ENCODE measurements around the gene ATP5PD. TPM values are rescaled to one million over a fixed set of nuclear protein-coding genes. Genes with fewer than 3 reads are reported as not detected.

The ATP5PD gene
- total RNA-seq, 1 experiment from 2014 or later, result 186 TPM

DNA sequence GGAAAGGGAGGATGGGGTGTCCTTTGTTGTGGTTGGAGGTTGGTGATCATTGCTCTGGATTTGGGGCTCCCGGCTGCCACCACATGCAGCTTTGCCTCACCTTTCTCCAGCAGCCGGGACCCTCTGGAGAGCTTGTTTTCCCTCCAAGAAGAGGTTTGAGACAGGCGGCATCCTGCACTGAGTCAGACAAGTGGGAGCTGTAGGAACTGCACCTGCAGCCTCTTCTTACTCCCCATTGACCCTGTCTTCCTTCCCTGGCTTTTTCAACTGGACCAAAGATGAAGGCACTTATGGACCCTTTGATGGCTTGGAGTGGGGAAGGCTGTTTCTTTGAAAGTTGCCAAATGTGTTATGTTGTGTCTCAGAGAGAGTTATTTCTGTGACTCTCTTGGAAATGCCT lies 16.9 kb upstream of the ATP5PD start:
- Histone ChIP-seq H3K9me3 (ENCODE audit: low read length) (no peaks in the 10 kb centered on the region), H3K4me1 (ENCODE audit: low read length) (no peaks in the 10 kb centered on the region), H4K20me1 (ENCODE audit: insufficient read depth, low read depth, low read length) (no peaks in the 10 kb centered on the region), H3K4me3 (ENCODE audit: low read length) (no peak overlapping the region), H3K9ac (ENCODE audit: low read length) (no peak overlapping the region), H3K9me2 (replicated peaks; ENCODE audit: insufficient read depth, low read length) (no peaks in the 10 kb centered on the region), H3K4me2 (ENCODE audit: low read depth, low read length, poor library complexity, severe bottlenecking) (no peak overlapping the region), H2AFZ (ENCODE audit: low read length) (no peak overlapping the region), H3K27me3 (ENCODE audit: low read length) (no peaks in the 10 kb centered on the region), H3K36me3 (ENCODE audit: insufficient read depth, low read length) (no peaks in the 10 kb centered on the region; the same call in none of the 2 replicates), H3K79me2 (ENCODE audit: low read length) (no peaks in the 10 kb centered on the region), H3K27ac (ENCODE audit: low read length) (no peak overlapping the region)
- no peak for DNase-seq

DNA sequence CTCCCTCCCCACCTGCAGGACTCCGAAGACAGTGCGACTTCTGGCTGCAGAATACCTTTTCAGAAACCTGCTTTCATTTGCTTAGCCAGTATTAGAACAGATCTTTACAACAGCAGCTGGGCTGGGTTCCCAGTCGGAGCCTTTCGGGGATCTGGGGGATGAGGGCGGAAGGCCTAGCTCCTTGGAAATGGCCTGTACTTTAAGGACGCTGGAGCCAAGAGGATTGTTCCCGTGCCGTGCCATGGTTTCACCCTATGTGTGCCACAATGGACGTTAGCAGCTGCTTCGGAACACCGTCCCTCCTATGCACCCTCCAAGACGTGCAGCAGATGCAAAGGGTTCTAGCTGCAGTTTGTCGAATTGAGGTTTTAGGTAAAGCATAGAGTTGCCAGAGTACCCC lies 16.4 kb upstream of the ATP5PD start:
- no peak for DNase-seq
- H3K4me1 ChIP-seq (ENCODE audit: low read length), result no peaks in the 10 kb centered on the region
- no peaks in the 10 kb centered on the region for H3K79me2 ChIP-seq (ENCODE audit: low read length)
- no peaks in the 10 kb centered on the region for H3K9me2 ChIP-seq (replicated peaks; ENCODE audit: insufficient read depth, low read length)
- no peaks in the 10 kb centered on the region for H4K20me1 ChIP-seq (ENCODE audit: insufficient read depth, low read depth, low read length)
- no peak overlapping the region for H2AFZ ChIP-seq (ENCODE audit: low read length)
- H3K36me3 ChIP-seq (ENCODE audit: insufficient read depth, low read length), result no peaks in the 10 kb centered on the region; the same call in none of the 2 replicates
- no peak overlapping the region for H3K27ac ChIP-seq (ENCODE audit: low read length)
- H3K9ac ChIP-seq (ENCODE audit: low read length), result no peak overlapping the region
- no peak overlapping the region for H3K4me2 ChIP-seq (ENCODE audit: low read depth, low read length, poor library complexity, severe bottlenecking)
- H3K27me3 ChIP-seq (ENCODE audit: low read length), result no peaks in the 10 kb centered on the region
- H3K4me3 ChIP-seq (ENCODE audit: low read length), result no peak overlapping the region
- no peaks in the 10 kb centered on the region for H3K9me3 ChIP-seq (ENCODE audit: low read length)

DNA sequence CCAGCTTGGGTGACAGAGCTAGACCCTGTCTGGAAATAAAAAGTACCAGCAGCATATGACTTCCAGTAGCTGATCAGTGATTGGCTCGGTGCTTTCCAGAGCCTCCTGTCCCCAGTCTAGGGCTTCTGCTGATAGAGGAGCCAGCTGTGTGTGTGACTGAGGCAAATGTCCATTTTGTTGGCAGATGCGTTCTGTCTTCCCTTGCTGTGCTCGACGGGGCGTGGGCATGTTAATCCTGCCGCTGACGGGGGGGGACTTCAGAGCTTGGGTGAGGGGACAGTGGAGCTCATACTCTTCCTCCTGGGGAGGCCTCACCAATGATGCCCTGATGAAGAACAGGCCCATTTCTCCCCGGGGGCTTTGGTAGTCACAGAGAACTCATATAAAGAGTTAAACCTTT lies 14.8 kb upstream of the ATP5PD start:
- no peak overlapping the region for H3K4me2 ChIP-seq (ENCODE audit: low read depth, low read length, poor library complexity, severe bottlenecking)
- H4K20me1 ChIP-seq (ENCODE audit: insufficient read depth, low read depth, low read length), result no peaks in the 10 kb centered on the region
- H3K9me3 ChIP-seq (ENCODE audit: low read length), result no peaks in the 10 kb centered on the region
- peaks cover 4% of the 10 kb centered on the region for H3K36me3 ChIP-seq (ENCODE audit: insufficient read depth, low read length)
- no peak overlapping the region for H3K4me3 ChIP-seq (ENCODE audit: low read length)
- no peak overlapping the region for H3K9ac ChIP-seq (ENCODE audit: low read length)
- H3K9me2 ChIP-seq (replicated peaks; ENCODE audit: insufficient read depth, low read length), result no peaks in the 10 kb centered on the region
- no peak overlapping the region for H2AFZ ChIP-seq (ENCODE audit: low read length)
- no peaks in the 10 kb centered on the region for H3K4me1 ChIP-seq (ENCODE audit: low read length)
- no peak for DNase-seq
- H3K79me2 ChIP-seq (ENCODE audit: low read length), result no peaks in the 10 kb centered on the region
- H3K27ac ChIP-seq (ENCODE audit: low read length), result no peak overlapping the region
- no peaks in the 10 kb centered on the region for H3K27me3 ChIP-seq (ENCODE audit: low read length)

DNA sequence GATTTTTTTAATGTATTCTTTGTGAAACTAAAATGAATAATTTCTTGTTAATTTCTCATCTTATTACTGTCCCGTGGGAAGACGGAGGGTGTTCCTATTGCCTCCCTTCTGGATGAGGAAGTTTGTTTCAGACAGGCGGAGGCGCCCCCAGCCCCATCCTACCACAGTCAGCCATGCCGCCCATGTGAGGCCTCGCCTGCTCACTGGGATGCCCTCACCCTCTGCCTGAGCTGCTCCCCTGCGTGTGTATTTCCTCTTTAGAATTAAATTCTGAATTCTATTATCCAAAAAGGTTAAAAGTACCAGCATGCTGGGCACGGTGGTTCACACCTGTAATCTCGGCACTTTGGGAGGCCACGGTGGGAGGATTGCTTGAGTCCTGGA lies 14.3 kb upstream of the ATP5PD start:
- Histone ChIP-seq H3K4me2 (ENCODE audit: low read depth, low read length, poor library complexity, severe bottlenecking) (no peak overlapping the region), H3K27ac (ENCODE audit: low read length) (no peak overlapping the region), H3K9me2 (replicated peaks; ENCODE audit: insufficient read depth, low read length) (no peaks in the 10 kb centered on the region), H4K20me1 (ENCODE audit: insufficient read depth, low read depth, low read length) (no peaks in the 10 kb centered on the region), H3K27me3 (ENCODE audit: low read length) (no peaks in the 10 kb centered on the region), H3K4me3 (ENCODE audit: low read length) (no peak overlapping the region), H3K79me2 (ENCODE audit: low read length) (no peaks in the 10 kb centered on the region), H2AFZ (ENCODE audit: low read length) (no peak overlapping the region), H3K4me1 (ENCODE audit: low read length) (no peaks in the 10 kb centered on the region), H3K9me3 (ENCODE audit: low read length) (no peaks in the 10 kb centered on the region), H3K9ac (ENCODE audit: low read length) (no peak overlapping the region), H3K36me3 (ENCODE audit: insufficient read depth, low read length) (peaks cover 5% of the 10 kb centered on the region)
- no peak for DNase-seq

DNA sequence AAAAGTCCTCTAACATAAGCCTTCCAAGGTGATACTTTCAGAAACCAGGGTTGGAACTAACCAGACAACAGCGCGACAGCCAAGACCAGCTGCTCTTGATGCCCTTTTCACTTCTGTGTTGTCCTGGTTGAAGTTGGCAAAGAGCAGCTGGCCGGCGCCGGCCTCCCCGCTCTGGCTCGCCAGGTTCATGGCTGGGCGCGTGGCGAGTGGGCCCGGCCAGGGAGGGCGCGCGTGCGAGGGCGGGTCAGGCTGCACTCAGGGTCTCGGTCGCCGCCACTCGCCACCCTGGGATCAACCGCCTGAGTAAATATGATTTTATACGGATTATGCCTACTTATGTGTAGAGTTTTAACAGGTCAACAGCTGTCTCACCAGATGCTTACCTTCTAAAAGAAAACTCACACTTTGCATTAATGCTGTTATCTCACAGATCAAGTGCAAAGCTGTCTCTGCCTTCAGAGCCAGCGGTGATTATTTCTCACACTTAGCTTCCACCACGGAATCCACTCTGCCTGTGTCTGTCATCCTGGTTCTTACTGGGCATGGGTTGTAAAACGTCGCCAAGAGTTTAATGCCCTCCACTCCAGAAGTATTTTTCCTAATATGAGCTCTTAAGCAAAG lies 13.8 kb upstream of the ATP5PD start:
- no peak for DNase-seq
- H3K9ac ChIP-seq (ENCODE audit: low read length), result no peak overlapping the region
- no peaks in the 10 kb centered on the region for H4K20me1 ChIP-seq (ENCODE audit: insufficient read depth, low read depth, low read length)
- H3K4me3 ChIP-seq (ENCODE audit: low read length), result no peak overlapping the region
- H3K27ac ChIP-seq (ENCODE audit: low read length), result no peak overlapping the region
- H2AFZ ChIP-seq (ENCODE audit: low read length), result no peak overlapping the region
- no peaks in the 10 kb centered on the region for H3K27me3 ChIP-seq (ENCODE audit: low read length)
- H3K79me2 ChIP-seq (ENCODE audit: low read length), result no peaks in the 10 kb centered on the region
- H3K9me3 ChIP-seq (ENCODE audit: low read length), result no peaks in the 10 kb centered on the region
- H3K9me2 ChIP-seq (replicated peaks; ENCODE audit: insufficient read depth, low read length), result no peaks in the 10 kb centered on the region
- H3K4me2 ChIP-seq (ENCODE audit: low read depth, low read length, poor library complexity, severe bottlenecking), result no peak overlapping the region
- peaks cover 7% of the 10 kb centered on the region for H3K36me3 ChIP-seq (ENCODE audit: insufficient read depth, low read length)
- H3K4me1 ChIP-seq (ENCODE audit: low read length), result no peaks in the 10 kb centered on the region

DNA sequence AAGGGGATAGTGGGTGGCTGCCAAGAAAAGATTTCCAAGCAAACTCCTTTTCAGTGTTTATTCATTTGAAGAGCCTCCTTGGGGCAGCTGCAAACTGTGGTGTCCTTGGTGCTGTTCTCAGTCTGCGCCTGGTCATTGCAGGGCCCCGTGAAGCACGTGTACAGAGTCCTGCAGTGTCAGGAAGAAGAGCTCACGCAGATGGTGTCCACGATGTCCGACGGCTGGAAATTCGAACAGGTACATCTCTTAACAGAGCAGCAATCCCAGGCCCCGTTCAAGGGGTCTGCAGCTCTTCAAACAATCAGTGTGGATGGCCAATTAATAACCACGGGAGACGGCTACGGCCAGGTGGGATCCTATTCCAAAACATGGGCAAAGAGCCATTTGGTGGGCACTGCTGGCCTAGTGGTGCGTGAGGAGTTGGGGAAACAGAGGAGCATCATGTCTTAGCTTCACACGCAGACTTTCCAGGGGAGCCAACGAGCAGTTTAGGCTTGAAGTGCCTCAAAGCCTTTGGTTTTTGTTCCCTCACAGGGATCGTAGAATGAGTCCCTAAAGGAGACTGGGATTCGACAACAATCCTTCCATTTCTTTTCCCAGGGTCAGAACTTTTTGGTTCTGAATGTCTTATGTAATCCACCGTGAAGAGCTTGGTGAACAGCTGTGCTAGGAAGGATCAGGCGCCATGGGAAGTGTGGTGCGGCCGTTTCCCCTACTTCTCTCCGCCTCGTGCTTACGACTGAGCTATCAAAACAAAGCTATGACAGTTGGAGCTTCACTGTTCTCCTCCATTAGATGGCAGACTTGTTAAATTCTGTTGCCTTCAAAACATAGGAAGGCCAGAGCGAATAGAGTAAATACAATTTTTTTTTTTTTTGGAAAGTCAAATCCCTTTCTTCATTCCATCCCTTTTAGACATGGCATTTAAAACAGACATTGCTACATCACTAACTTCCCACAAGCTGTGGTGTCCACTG lies 12.9 kb upstream of the ATP5PD start:
- H2AFZ ChIP-seq (ENCODE audit: low read length), result no peak overlapping the region
- no peaks in the 10 kb centered on the region for H3K4me1 ChIP-seq (ENCODE audit: low read length)
- H3K4me2 ChIP-seq (ENCODE audit: low read depth, low read length, poor library complexity, severe bottlenecking), result no peak overlapping the region
- no peak overlapping the region for H3K27ac ChIP-seq (ENCODE audit: low read length)
- H3K4me3 ChIP-seq (ENCODE audit: low read length), result no peak overlapping the region
- no peak overlapping the region for H3K9ac ChIP-seq (ENCODE audit: low read length)
- no peaks in the 10 kb centered on the region for H3K9me2 ChIP-seq (replicated peaks; ENCODE audit: insufficient read depth, low read length)
- H3K9me3 ChIP-seq (ENCODE audit: low read length), result no peaks in the 10 kb centered on the region
- no peaks in the 10 kb centered on the region for H3K79me2 ChIP-seq (ENCODE audit: low read length)
- no peaks in the 10 kb centered on the region for H3K27me3 ChIP-seq (ENCODE audit: low read length)
- peaks cover 7% of the 10 kb centered on the region for H3K36me3 ChIP-seq (ENCODE audit: insufficient read depth, low read length)
- DNase-seq, result no peak
- H4K20me1 ChIP-seq (ENCODE audit: insufficient read depth, low read depth, low read length), result no peaks in the 10 kb centered on the region

DNA sequence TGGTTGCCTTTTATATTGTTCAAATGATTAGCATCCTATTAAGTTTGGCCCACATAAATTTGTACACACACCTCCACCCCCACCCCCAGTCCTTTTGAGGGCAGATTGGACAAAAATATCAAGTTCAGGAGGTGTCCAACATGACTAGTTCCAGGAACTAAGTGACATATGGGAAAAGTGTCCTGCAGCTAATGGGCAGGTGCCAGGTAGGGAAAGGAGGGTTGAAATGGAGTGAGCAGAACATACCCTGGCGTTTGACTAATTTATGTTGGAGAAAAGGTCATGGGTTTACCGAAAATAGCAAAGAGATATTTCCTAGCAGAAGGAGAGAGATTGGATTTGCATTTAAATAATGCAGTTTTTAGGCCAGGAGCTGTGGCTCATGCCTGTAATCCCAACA lies 5.2 kb upstream of the ATP5PD start:
- Histone ChIP-seq H3K27ac (ENCODE audit: low read length) (no peak overlapping the region), H3K9me3 (ENCODE audit: low read length) (no peaks in the 10 kb centered on the region), H3K9ac (ENCODE audit: low read length) (no peak overlapping the region), H3K4me1 (ENCODE audit: low read length) (peaks cover 15% of the 10 kb centered on the region), H3K9me2 (replicated peaks; ENCODE audit: insufficient read depth, low read length) (no peaks in the 10 kb centered on the region), H3K4me2 (ENCODE audit: low read depth, low read length, poor library complexity, severe bottlenecking) (no peak overlapping the region), H3K79me2 (ENCODE audit: low read length) (peaks cover 23% of the 10 kb centered on the region), H2AFZ (ENCODE audit: low read length) (no peak overlapping the region), H3K36me3 (ENCODE audit: insufficient read depth, low read length) (peaks cover 13% of the 10 kb centered on the region; the same call in 1 of the 2 replicates), H4K20me1 (ENCODE audit: insufficient read depth, low read depth, low read length) (no peaks in the 10 kb centered on the region), H3K27me3 (ENCODE audit: low read length) (no peaks in the 10 kb centered on the region), H3K4me3 (ENCODE audit: low read length) (no peak overlapping the region)
- no peak for DNase-seq

DNA sequence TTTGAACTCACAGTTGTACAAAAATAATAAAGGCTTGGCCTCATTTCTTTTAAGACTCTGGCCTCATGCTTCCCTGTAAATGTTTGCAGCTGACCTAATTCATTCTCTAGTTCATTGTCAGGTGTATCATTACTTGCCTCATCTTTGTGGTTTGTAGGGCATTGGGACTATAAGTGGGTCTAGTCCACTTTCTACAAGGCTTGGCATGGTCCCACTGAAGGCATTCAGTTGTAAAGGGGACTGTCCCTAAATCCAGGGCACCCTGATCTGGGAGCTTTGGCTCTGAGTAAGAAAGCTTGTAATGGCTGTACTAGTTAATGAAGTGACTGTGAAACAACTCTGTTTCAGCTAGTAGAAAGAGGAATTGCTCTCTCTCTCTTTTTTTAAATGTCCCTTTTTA lies 2.9 kb upstream of the ATP5PD start:
- Histone ChIP-seq H3K4me3 (ENCODE audit: low read length) (no peak overlapping the region), H3K36me3 (ENCODE audit: insufficient read depth, low read length) (peaks cover 10% of the 10 kb centered on the region; the same call in 1 of the 2 replicates)

More for the DNA sequence above, 2.9 kb upstream of the ATP5PD start:
- no peaks in the 10 kb centered on the region for H3K9me3 ChIP-seq (ENCODE audit: low read length)
- DNase-seq, result no peak
- peaks cover 21% of the 10 kb centered on the region for H3K4me1 ChIP-seq (ENCODE audit: low read length)
- no peak overlapping the region for H3K4me2 ChIP-seq (ENCODE audit: low read depth, low read length, poor library complexity, severe bottlenecking)
- peaks cover 39% of the 10 kb centered on the region for H3K79me2 ChIP-seq (ENCODE audit: low read length)
- no peaks in the 10 kb centered on the region for H3K27me3 ChIP-seq (ENCODE audit: low read length)
- H3K9ac ChIP-seq (ENCODE audit: low read length), result no peak overlapping the region
- H2AFZ ChIP-seq (ENCODE audit: low read length), result no peak overlapping the region
- H3K27ac ChIP-seq (ENCODE audit: low read length), result no peak overlapping the region
- no peaks in the 10 kb centered on the region for H3K9me2 ChIP-seq (replicated peaks; ENCODE audit: insufficient read depth, low read length)
- no peaks in the 10 kb centered on the region for H4K20me1 ChIP-seq (ENCODE audit: insufficient read depth, low read depth, low read length)

Data from Karpas-422 (cell line).